Measurements from ENCODE around the gene HBEGF.

- TF ChIP-seq EZH2 (IDR thresholded peaks at IDR 0.05; ENCODE audit: insufficient read depth, poor library complexity, severe bottlenecking) (no peak), EZH2phosphoT487 (IDR thresholded peaks at IDR 0.05; ENCODE audit: insufficient read depth, low read depth) (no peak)
Observed at GRCh38 chr5:140358738-140359310, 12.4 kb upstream of the HBEGF start.

Data from GM23248 (cell line).